NB4 (cell line): ENCODE data around the gene CDH15.
"Not testable (repeated sequence)": the region's sequence is repeated elsewhere in the genome, so short reads cannot be mapped to it uniquely, and the experiment has no call there.

Experiments
- CTCF ChIP-seq: IDR thresholded peaks from one replicate; pipeline ENCODE4 v1.5.1; 2012; ENCODE audit warnings: low read depth, low read length
- POLR2A ChIP-seq: IDR thresholded peaks from 2 replicates; pipeline ENCODE4 v1.6.1; 2011; ENCODE audit warnings: mild to moderate bottlenecking; ENCODE audit not compliant: insufficient read length; ENCODE audit errors: extremely low read depth
- TF ChIP-seq, protein P1 (sequence below): IDR thresholded peaks from 2 replicates; pipeline ENCODE4 v1.6.1; 2011; ENCODE audit warnings: low read depth, low read length

DNA sequence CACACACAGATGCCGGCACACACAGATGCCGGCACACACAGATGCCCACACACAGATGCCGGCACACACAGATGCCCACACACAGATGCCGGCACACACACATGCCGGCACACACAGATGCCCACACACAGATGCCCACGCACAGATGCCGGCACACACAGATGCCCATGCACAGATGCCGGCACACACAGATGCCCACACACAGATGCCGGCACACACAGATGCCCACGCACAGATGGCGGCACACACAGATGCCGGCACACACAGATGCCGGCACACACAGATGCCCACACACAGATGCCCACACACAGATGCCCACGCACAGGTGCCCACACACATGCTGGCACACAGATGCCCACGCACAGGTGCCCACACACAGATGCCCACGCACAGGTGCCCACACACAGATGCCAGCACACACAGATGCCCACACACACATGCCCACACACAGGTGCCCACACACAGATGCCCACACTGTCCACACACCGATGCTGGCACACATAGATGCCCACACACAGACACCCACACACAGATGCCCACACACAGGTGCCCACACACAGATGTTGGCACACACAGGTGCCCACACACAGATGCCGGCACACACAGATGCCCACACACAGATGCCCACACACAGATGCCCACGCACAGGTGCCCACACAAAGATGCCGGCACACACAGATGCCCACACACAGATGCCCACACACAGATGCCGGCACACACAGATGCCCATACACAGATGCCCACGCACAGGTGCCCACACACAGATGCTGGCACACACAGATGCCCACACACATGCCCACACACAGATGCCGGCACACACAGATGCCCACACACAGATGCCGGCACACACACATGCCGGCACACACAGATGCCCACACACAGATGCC is 17.2 kb downstream of the CDH15 start:
- TF ChIP-seq, protein P1, sequence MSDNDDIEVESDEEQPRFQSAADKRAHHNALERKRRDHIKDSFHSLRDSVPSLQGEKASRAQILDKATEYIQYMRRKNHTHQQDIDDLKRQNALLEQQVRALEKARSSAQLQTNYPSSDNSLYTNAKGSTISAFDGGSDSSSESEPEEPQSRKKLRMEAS = not testable (repeated sequence)
- not testable (repeated sequence) for TF ChIP-seq CTCF, POLR2A
